ENCODE results near the gene ALDH3B2. TPM values are rescaled to one million over a fixed set of nuclear protein-coding genes. Genes with fewer than 3 reads are reported as not detected.
A peak's percentile ranks its signal among the peaks of the same experiment; 100 is the strongest.
"Not testable (repeated sequence)": the region's sequence is repeated elsewhere in the genome, so short reads cannot be mapped to it uniquely, and the experiment has no call there.

Gene ALDH3B2
- total RNA-seq, 4 donors from 2014 or later = not detected

- intact Hi-C loops (cut with DNase I) = no loop called here
- TF ChIP-seq POLR2AphosphoS5 (IDR thresholded peaks at IDR 0.05) (no peak), EP300 (IDR thresholded peaks at IDR 0.05) (no peak), POLR2A (IDR thresholded peaks at IDR 0.05; ENCODE audit: low read depth) (no peak), CTCF (IDR thresholded peaks at IDR 0.05) (no peak)
- Histone ChIP-seq H3K9me3 (no peaks in the 10 kb centered on the region), H3K27ac (replicated peaks in 1 of 4) (no peak overlapping the region), H3K4me3 (no peak overlapping the region), H3K4me1 (no peaks in the 10 kb centered on the region), H3K36me3 (no peaks in the 10 kb centered on the region), H3K27me3 (peaks cover 0 to under 1% (median 0%) of the 10 kb centered on the region in 4 donors)
- no peak for DNase-seq (ENCODE audit: extremely low spot score)
- WGBS = 45% methylated on average over 2 of the region's 19 CpGs
These were observed 11.4 kb downstream of the ALDH3B2 start for GRCh38 chr11:67662835-67663531.

GRCh38 chr11:67662142-67662834 is 12.1 kb downstream of the ALDH3B2 start:
- 87% methylated on average over 12 of the region's 12 CpGs for WGBS
- TF ChIP-seq EP300 (IDR thresholded peaks at IDR 0.05) (no peak), POLR2AphosphoS5 (IDR thresholded peaks at IDR 0.05) (no peak), POLR2A (IDR thresholded peaks at IDR 0.05; ENCODE audit: low read depth) (no peak), CTCF (IDR thresholded peaks at IDR 0.05) (no peak)
- Histone ChIP-seq H3K27ac (replicated peaks in 1 of 4) (no peak overlapping the region), H3K4me1 (no peaks in the 10 kb centered on the region), H3K36me3 (no peaks in the 10 kb centered on the region), H3K27me3 (no peaks in the 10 kb centered on the region), H3K9me3 (no peaks in the 10 kb centered on the region), H3K4me3 (no peak overlapping the region)
- intact Hi-C loops (cut with DNase I) = no loop called here
- no peak for DNase-seq (ENCODE audit: extremely low spot score)

GRCh38 chr11:67660752-67661151 is 13.7 kb downstream of the ALDH3B2 start:
- 77% methylated on average over 5 of the region's 5 CpGs for WGBS
- DNase-seq (ENCODE audit: extremely low spot score); H3K4me1 ChIP-seq; H3K4me3 ChIP-seq; H3K27me3 ChIP-seq; H3K9me3 ChIP-seq; H3K27ac ChIP-seq (replicated peaks in 1 of 4); H3K36me3 ChIP-seq; intact Hi-C loops (cut with DNase I): not testable (repeated sequence)

GRCh38 chr11:67659651-67660165 is 14.7 kb downstream of the ALDH3B2 start:
- H3K36me3 ChIP-seq; DNase-seq (ENCODE audit: extremely low spot score); H3K27me3 ChIP-seq; H3K4me3 ChIP-seq; H3K27ac ChIP-seq (replicated peaks in 1 of 4); H3K9me3 ChIP-seq; H3K4me1 ChIP-seq: not testable (repeated sequence)
- 65% methylated on average over 5 of the region's 5 CpGs for WGBS
- TF ChIP-seq CTCF (IDR thresholded peaks at IDR 0.05) = peak in 1 of 3 experiments; percentile 17
- intact Hi-C loops (cut with DNase I) = loop anchor here (2.0 to 5.0 kb wide), 2 partner anchors 31 to 87 kb away; partner anchors contain the start of gene NUDT8

GRCh38 chr11:67657300-67657699 is 17.1 kb downstream of the ALDH3B2 start:
- intact Hi-C loops (cut with DNase I) = loop anchor here (5.0 kb wide), 1 partner anchor 85 kb away; no protein-coding TSS in a partner anchor
- Histone ChIP-seq H3K36me3 (no peaks in the 10 kb centered on the region), H3K27me3 (peaks cover 0 to 7% (median 0%) of the 10 kb centered on the region in 4 donors), H3K27ac (replicated peaks in 1 of 4) (no peak overlapping the region), H3K4me3 (no peak overlapping the region), H3K4me1 (no peaks in the 10 kb centered on the region), H3K9me3 (no peaks in the 10 kb centered on the region)
- DNase-seq (ENCODE audit: extremely low spot score) = no peak
- WGBS = 38% methylated on average over 3 of the region's 3 CpGs
- TF ChIP-seq EP300 (IDR thresholded peaks at IDR 0.05) (no peak), POLR2AphosphoS5 (IDR thresholded peaks at IDR 0.05) (no peak), CTCF (IDR thresholded peaks at IDR 0.05) (no peak), POLR2A (IDR thresholded peaks at IDR 0.05; ENCODE audit: low read depth) (no peak)

Measured in esophagus muscularis mucosa (tissue), 4 donors.